Endothelial cell of umbilical vein (primary cell): ENCODE measurements around the gene SAP25. TPM values are rescaled to one million over a fixed set of nuclear protein-coding genes. Genes with fewer than 3 reads are reported as not detected.

Experiments
- BruUV-seq: library from RNA; stranded (reverse); fragments of 400-500 nt; replicated peaks from 2 replicates; lab custom pipeline; 2021; lab: Mats Ljungman, UMichigan
- CTCF ChIA-PET: fragments of 300-600, 350-600 bp; sonication (Branson Sonifier 250); formaldehyde crosslinking; loops from one replicate; lab custom pipeline; 2021; ENCODE audit warnings: antibody characterized with exemption, inconsistent platforms; lab: Charles Lee
- POLR2A ChIA-PET: fragments of 300-600, 350-600 bp; sonication (Branson Sonifier 250); formaldehyde crosslinking; loops from one replicate; lab custom pipeline; 2021; ENCODE audit warnings: antibody characterized with exemption, inconsistent platforms; lab: Charles Lee
- DNase-seq: peaks from one replicate; pipeline ENCODE4 v3.0.0-alpha.2; 2011; ENCODE audit warnings: low read depth, low spot score
- FAIRE-seq: peaks from 2 replicates; lab custom pipeline; 2011; peaks lifted over from hg19 to GRCh38; lab: Jason Lieb, UNC
- H2AFZ ChIP-seq: 2 replicates; pipeline ENCODE4 v1.6.0; 2012; ENCODE audit warnings: low read depth, low read length, control low read depth, inconsistent platforms
- H3K27ac ChIP-seq: 2 replicates; pipeline ENCODE4 v1.5.1; 2011; ENCODE audit warnings: low read depth, mild to moderate bottlenecking, control low read depth, low read length, moderate library complexity; ENCODE audit not compliant: insufficient read depth
- H3K27me3 ChIP-seq, 2 experiments: 2 replicates each; pipeline versions ENCODE4 v1.6.0 to v1.6.1; 2011; ENCODE audit warnings: low read length in 2 of 2, mixed read lengths in 1 of 2; ENCODE audit not compliant: control insufficient read depth in 2 of 2, insufficient read depth in 2 of 2
- H3K36me3 ChIP-seq, 2 experiments: 2 replicates in 1 of 2; 3 replicates in 1 of 2; pipeline ENCODE4 v1.5.1; 2011; ENCODE audit warnings: low read length in 2 of 2, mild to moderate bottlenecking in 1 of 2, moderate library complexity in 1 of 2; ENCODE audit not compliant: control insufficient read depth in 2 of 2, insufficient read depth in 2 of 2; ENCODE audit errors: extremely low read depth in 1 of 2
- H3K4me1 ChIP-seq: 3 replicates; pipeline ENCODE4 v1.5.1; 2011; ENCODE audit warnings: mild to moderate bottlenecking, low read length; ENCODE audit not compliant: control insufficient read depth, insufficient read depth; ENCODE audit errors: extremely low read depth
- H3K4me2 ChIP-seq: 2 replicates; pipeline ENCODE4 v1.6.1; 2011; ENCODE audit warnings: low read length, control low read depth, mixed read lengths; ENCODE audit not compliant: insufficient read depth
- H3K4me3 ChIP-seq, 3 experiments: fragments of 200-600 bp in 1 of 3; sonication (generic), shearing (Covaris generic) in 1 of 3; replicated peaks in 1 of 3; 2 replicates each; pipeline ENCODE4 v1.5.1; 2011 to 2016; ENCODE audit warnings: control low read depth in 3 of 3, low read length in 3 of 3, mild to moderate bottlenecking in 2 of 3, inconsistent platforms in 1 of 3, low read depth in 1 of 3, moderate library complexity in 1 of 3; ENCODE audit not compliant: insufficient read depth in 1 of 3
- H3K79me2 ChIP-seq: 2 replicates; pipeline ENCODE4 v1.6.0; 2012; ENCODE audit warnings: low read length, inconsistent platforms; ENCODE audit not compliant: control insufficient read depth, insufficient read depth
- H3K9ac ChIP-seq: replicated peaks from 2 replicates; pipeline ENCODE3; 2011; ENCODE audit warnings: low read length, control low read depth; ENCODE audit not compliant: insufficient read depth; ENCODE audit errors: extremely low read depth
- H3K9me1 ChIP-seq: replicated peaks from 3 replicates; pipeline ENCODE4 v1.6.0; 2011; ENCODE audit warnings: mild to moderate bottlenecking, low read length; ENCODE audit not compliant: control insufficient read depth, insufficient read depth; ENCODE audit errors: extremely low read depth
- H3K9me3 ChIP-seq: replicated peaks from 2 replicates; pipeline ENCODE4 v1.5.1; 2012; ENCODE audit warnings: low read length, inconsistent platforms; ENCODE audit not compliant: control insufficient read depth, insufficient read depth
- H4K20me1 ChIP-seq: replicated peaks from 2 replicates; pipeline ENCODE3; 2011; ENCODE audit warnings: mild to moderate bottlenecking, low read length; ENCODE audit not compliant: control insufficient read depth, insufficient read depth; ENCODE audit errors: extremely low read depth
- EZH2 ChIP-seq: IDR thresholded peaks from 2 replicates; pipeline ENCODE4 v1.6.1; 2012; ENCODE audit warnings: borderline replicate concordance, low read depth, mild to moderate bottlenecking, moderate library complexity, low read length, inconsistent platforms; ENCODE audit not compliant: severe bottlenecking
- FOS ChIP-seq: IDR thresholded peaks from 2 replicates; pipeline ENCODE4 v1.6.1; 2011; ENCODE audit warnings: mild to moderate bottlenecking, low read length, moderate library complexity, borderline replicate concordance; ENCODE audit not compliant: insufficient read depth
- GATA2 ChIP-seq: IDR thresholded peaks from 2 replicates; pipeline ENCODE4 v1.7.0; 2011; ENCODE audit warnings: low read depth, mild to moderate bottlenecking, moderate library complexity, mixed read lengths, low read length; ENCODE audit not compliant: insufficient read length, insufficient read depth
- JUN ChIP-seq: IDR thresholded peaks from 2 replicates; pipeline ENCODE4 v1.6.1; 2011; ENCODE audit warnings: borderline replicate concordance, low read depth; ENCODE audit not compliant: insufficient read length, insufficient read depth
- MYC ChIP-seq: IDR thresholded peaks from one replicate; pipeline ENCODE4 v1.6.1; 2011; ENCODE audit warnings: mild to moderate bottlenecking, low read depth, low read length
- POLR2A ChIP-seq: IDR thresholded peaks from 2 replicates; pipeline ENCODE4 v1.6.1; 2012; ENCODE audit warnings: low read depth, mild to moderate bottlenecking, control low read depth, low read length
- POLR2AphosphoS5 ChIP-seq: IDR thresholded peaks from 2 replicates; pipeline ENCODE4 v1.6.1; 2012; ENCODE audit warnings: low read depth, mild to moderate bottlenecking, control low read depth, low read length, moderate library complexity; ENCODE audit not compliant: insufficient read depth
- dilution Hi-C: fragments of 300-500 bp; cut with MboI; formaldehyde crosslinking; loops from one replicate; pipeline ENCODE4 v1.15.0; 2019; ENCODE audit warnings: low sequenced_read_pairs; ENCODE audit not compliant: extremely low pct_ligation_motif_present
- intact Hi-C: fragments of 100-400 bp; cut with micrococcal nuclease; formaldehyde crosslinking; loops from one replicate; pipeline ENCODE4 v1.10.0; 2022
- polyA plus RNA-seq, 4 experiments: library from polyadenylated mRNA; depleted of rRNA in 3 of 4; stranded (reverse) in 3 of 4; unstranded in 1 of 4; fragments of >200 nt; gene quantifications; 2 replicates each; pipeline versions ENCODE4 v1.2.1 to v1.2.3, GENCODE V29; 2011 to 2012; ENCODE audit warnings: missing spikeins in 1 of 4
- total RNA-seq: library from RNA; stranded (reverse); gene quantifications from 2 replicates; pipeline ENCODE4 v1.2.3, GENCODE V29; 2021
- TF ChIP-seq, protein P1 (sequence below), 2 donors: IDR thresholded peaks; 1 replicate in 1 of 2; 2 replicates in 1 of 2; pipeline ENCODE4 v1.5.1; 2011; ENCODE audit warnings: low read length in 2 of 2, mild to moderate bottlenecking in 2 of 2, moderate library complexity in 2 of 2, control low read depth in 1 of 2, inconsistent platforms in 1 of 2, low read depth in 1 of 2; ENCODE audit not compliant: insufficient read depth in 1 of 2; ENCODE audit errors: extremely low read depth in 1 of 2
- TF ChIP-seq, protein P2 (sequence below): IDR thresholded peaks from 2 replicates; pipeline ENCODE4 v1.6.1; 2011; ENCODE audit not compliant: insufficient read depth, insufficient read length

SAP25 gene
- total and polyA plus RNA-seq, 2 donors (not counting 3 experiments of a cell fraction or from before 2014, with no cell fraction given), result 3.2 TPM

DNA sequence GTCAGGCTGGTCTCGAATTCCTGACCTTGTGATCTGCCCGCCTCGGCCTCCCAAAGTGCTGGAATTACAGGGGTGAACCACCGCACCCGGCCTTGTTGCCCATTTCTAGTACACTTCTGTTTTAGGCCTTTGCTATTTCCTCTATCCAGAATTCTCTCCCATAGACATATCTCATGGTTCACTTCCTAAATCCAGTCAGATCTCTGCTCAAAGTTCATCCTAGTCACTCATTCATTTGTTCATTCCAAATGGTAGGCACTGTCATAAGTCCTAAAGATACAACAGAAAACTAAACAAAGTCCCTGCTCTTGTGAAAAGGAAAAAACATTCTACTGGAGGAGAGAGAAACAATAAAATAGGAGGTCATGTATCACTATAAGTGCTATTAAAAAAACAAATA, 36.3 kb upstream of the SAP25 start:
- H3K79me2 ChIP-seq, result no peaks in the 10 kb centered on the region
- intact Hi-C loops (no loop called here), dilution Hi-C loops (no loop called here)
- H3K4me2 ChIP-seq, result no peak overlapping the region
- no peak overlapping the region for H3K9ac ChIP-seq
- ChIA-PET CTCF (interaction anchor here (1.0 kb wide), 1 partner anchor 19 kb away, joined by 3 read pairs; no protein-coding TSS in a partner anchor), POLR2A (no interaction called here)
- H2AFZ ChIP-seq, result no peak overlapping the region
- no peak for FAIRE-seq
- peaks cover 21% of the 10 kb centered on the region for H3K4me1 ChIP-seq
- H3K27ac ChIP-seq, result no peak overlapping the region
- no peaks in the 10 kb centered on the region for H4K20me1 ChIP-seq
- TF ChIP-seq, protein P1, sequence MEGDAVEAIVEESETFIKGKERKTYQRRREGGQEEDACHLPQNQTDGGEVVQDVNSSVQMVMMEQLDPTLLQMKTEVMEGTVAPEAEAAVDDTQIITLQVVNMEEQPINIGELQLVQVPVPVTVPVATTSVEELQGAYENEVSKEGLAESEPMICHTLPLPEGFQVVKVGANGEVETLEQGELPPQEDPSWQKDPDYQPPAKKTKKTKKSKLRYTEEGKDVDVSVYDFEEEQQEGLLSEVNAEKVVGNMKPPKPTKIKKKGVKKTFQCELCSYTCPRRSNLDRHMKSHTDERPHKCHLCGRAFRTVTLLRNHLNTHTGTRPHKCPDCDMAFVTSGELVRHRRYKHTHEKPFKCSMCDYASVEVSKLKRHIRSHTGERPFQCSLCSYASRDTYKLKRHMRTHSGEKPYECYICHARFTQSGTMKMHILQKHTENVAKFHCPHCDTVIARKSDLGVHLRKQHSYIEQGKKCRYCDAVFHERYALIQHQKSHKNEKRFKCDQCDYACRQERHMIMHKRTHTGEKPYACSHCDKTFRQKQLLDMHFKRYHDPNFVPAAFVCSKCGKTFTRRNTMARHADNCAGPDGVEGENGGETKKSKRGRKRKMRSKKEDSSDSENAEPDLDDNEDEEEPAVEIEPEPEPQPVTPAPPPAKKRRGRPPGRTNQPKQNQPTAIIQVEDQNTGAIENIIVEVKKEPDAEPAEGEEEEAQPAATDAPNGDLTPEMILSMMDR (IDR thresholded peaks at IDR 0.05; ENCODE audit: extremely low read depth in 1 of 2, insufficient read depth in 1 of 2, low read depth in 1 of 2, low read length in 2 of 2), result no peak
- TF ChIP-seq POLR2AphosphoS5, result no peak
- TF ChIP-seq FOS, result no peak
- TF ChIP-seq GATA2, result no peak
- no peak for TF ChIP-seq MYC
- TF ChIP-seq, protein P2, sequence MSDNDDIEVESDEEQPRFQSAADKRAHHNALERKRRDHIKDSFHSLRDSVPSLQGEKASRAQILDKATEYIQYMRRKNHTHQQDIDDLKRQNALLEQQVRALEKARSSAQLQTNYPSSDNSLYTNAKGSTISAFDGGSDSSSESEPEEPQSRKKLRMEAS, result no peak
- TF ChIP-seq EZH2, result no peak
- no peak for TF ChIP-seq POLR2A
- TF ChIP-seq JUN, result no peak
- no peaks in the 10 kb centered on the region for H3K27me3 ChIP-seq
- H3K36me3 ChIP-seq, result no peaks in the 10 kb centered on the region
- BruUV-seq, result no TSS peak
- no peaks in the 10 kb centered on the region for H3K9me3 ChIP-seq
- H3K4me3 ChIP-seq, result no peak overlapping the region
- no peak for DNase-seq
- no peaks in the 10 kb centered on the region for H3K9me1 ChIP-seq
